ENCODE measurements around the gene HSPG2. TPM values are rescaled to one million over a fixed set of nuclear protein-coding genes. Genes with fewer than 3 reads are reported as not detected.

The HSPG2 gene
- total and polyA plus RNA-seq, 2 of the 13 experiments (the other 11 are each of a cell fraction or from before 2014, with no cell fraction given), result 9.1 to 13.1 TPM

GRCh38 chr1:21902026-21903012, 34.8 kb downstream of the HSPG2 start (continued):
- TF ChIP-seq ZSCAN5A (CRISPR knock-in tag; IDR thresholded peaks at IDR 0.05; ENCODE audit: borderline replicate concordance), result no peak
- no peak for TF ChIP-seq DMAP1 (CRISPR knock-in tag; IDR thresholded peaks at IDR 0.05)
- TF ChIP-seq ZNF543 (CRISPR knock-in tag; IDR thresholded peaks at IDR 0.05), result no peak
- no peak for TF ChIP-seq TP53 (CRISPR knock-in tag; conservative IDR thresholded peaks at IDR 0.05)
- TF ChIP-seq KDM6A (CRISPR knock-in tag; IDR thresholded peaks at IDR 0.05; ENCODE audit: low read depth), result no peak
- TF ChIP-seq ZFY (CRISPR knock-in tag; IDR thresholded peaks at IDR 0.05), result 0 out of 2 replicates have a peak, but pooled peaks have one; percentile 2
- TF ChIP-seq ZNF20 (CRISPR knock-in tag; IDR thresholded peaks at IDR 0.05), result no peak
- 0 out of 2 replicates have a peak, but pooled peaks have one; percentile 36 for TF ChIP-seq DPF2 (CRISPR knock-in tag; IDR thresholded peaks at IDR 0.05; ENCODE audit: borderline replicate concordance, low read depth)
- TF ChIP-seq ZNF142 (CRISPR knock-in tag; IDR thresholded peaks at IDR 0.05), result no peak
- TF ChIP-seq ZKSCAN1 (IDR thresholded peaks at IDR 0.05; ENCODE audit: low read length), result peak; percentile 84
- peak; percentile 83 for TF ChIP-seq NR2C2 (CRISPR knock-in tag; IDR thresholded peaks at IDR 0.05; ENCODE audit: borderline replicate concordance)
- no peak for TF ChIP-seq ZMAT3 (CRISPR knock-in tag; conservative IDR thresholded peaks at IDR 0.05)
- TF ChIP-seq ZNF10 (CRISPR knock-in tag; IDR thresholded peaks at IDR 0.05; ENCODE audit: borderline replicate concordance, low read depth), result no peak
- no peak for TF ChIP-seq EEA1 (CRISPR knock-in tag; IDR thresholded peaks at IDR 0.05; ENCODE audit: borderline replicate concordance)
- TF ChIP-seq SP1 (IDR thresholded peaks at IDR 0.05), result no peak
- TF ChIP-seq SP1 (CRISPR knock-in tag; IDR thresholded peaks at IDR 0.05), result no peak
- TF ChIP-seq PITX1 (CRISPR knock-in tag; IDR thresholded peaks at IDR 0.05), result peak; percentile 21; the same call in 1 of the 2 replicates
- TF ChIP-seq ZNF776 (CRISPR knock-in tag; IDR thresholded peaks at IDR 0.05), result no peak
- no peak for TF ChIP-seq PHF20 (CRISPR knock-in tag; IDR thresholded peaks at IDR 0.05)
- TF ChIP-seq RAD21 (CRISPR knock-in tag; IDR thresholded peaks at IDR 0.05), result no peak
- TF ChIP-seq ZNF775 (CRISPR knock-in tag; IDR thresholded peaks at IDR 0.05; ENCODE audit: borderline replicate concordance), result no peak
- TF ChIP-seq PRPF4 (IDR thresholded peaks at IDR 0.05; ENCODE audit: low read depth, low read length, poor library complexity, severe bottlenecking), result no peak
